ENCODE data around the gene HDGF.

Gene HDGF

GRCh38 chr1:156712626-156713025, 38.8 kb downstream of the HDGF start:
- intact Hi-C loops (cut with DNase I; ENCODE audit: low total_unique reads), result no loop called here
- H3K4me3 ChIP-seq, result no peak overlapping the region

GRCh38 chr1:156711011-156711817, 40.3 kb downstream of the HDGF start:
- Histone ChIP-seq H3K27ac (no peak overlapping the region), H3K36me3 (peaks cover 0 to 5% (median 0%) of the 10 kb centered on the region in 3 donors), H3K9me3 (no peaks in the 10 kb centered on the region), H3K27me3 (no peaks in the 10 kb centered on the region), H3K4me3 (no peak overlapping the region), H3K4me1 (peaks cover 0 to 57% (median 22%) of the 10 kb centered on the region in 4 donors)
- no peak for TF ChIP-seq CTCF (IDR thresholded peaks at IDR 0.05)
- intact Hi-C loops (cut with DNase I; ENCODE audit: low total_unique reads), result no loop called here
- DNase-seq, result no peak

More at GRCh38 chr1:156712626-156713025, 38.8 kb downstream of the HDGF start:
- H3K27me3 ChIP-seq, result no peaks in the 10 kb centered on the region
- H3K4me1 ChIP-seq, result peaks cover 0 to 43% (median 13%) of the 10 kb centered on the region in 4 donors
- peaks cover 0 to 10% (median 0%) of the 10 kb centered on the region in 3 donors for H3K36me3 ChIP-seq
- no peak for DNase-seq
- TF ChIP-seq CTCF (IDR thresholded peaks at IDR 0.05), result no peak
- H3K27ac ChIP-seq, result no peak overlapping the region
- no peaks in the 10 kb centered on the region for H3K9me3 ChIP-seq

- DNase-seq, result peak; percentile 79 to 92
- no peaks in the 10 kb centered on the region for H3K27me3 ChIP-seq
- intact Hi-C loops (cut with DNase I; ENCODE audit: low total_unique reads), result no loop called here
- no peaks in the 10 kb centered on the region for H3K9me3 ChIP-seq
- no peaks in the 10 kb centered on the region for H3K36me3 ChIP-seq
- H3K27ac ChIP-seq, result peak overlapping the region in 1 of 2 donors; percentile 52
- no peak overlapping the region for H3K4me3 ChIP-seq
- no peak for TF ChIP-seq CTCF (IDR thresholded peaks at IDR 0.05)
- H3K4me1 ChIP-seq, result peaks cover under 1 to 70% (median 35%) of the 10 kb centered on the region in 4 donors
Measured at GRCh38 chr1:156709757-156710489, 41.6 kb downstream of the HDGF start.

- Histone ChIP-seq H3K27ac (peak overlapping the region; percentile 9 to 52), H3K36me3 (no peaks in the 10 kb centered on the region), H3K9me3 (no peaks in the 10 kb centered on the region), H3K27me3 (peaks cover 0 to 4% of the 10 kb centered on the region in 2 donors), H3K4me1 (peaks cover 5 to 78% (median 42%) of the 10 kb centered on the region in 4 donors), H3K4me3 (no peak overlapping the region)
- no peak for TF ChIP-seq CTCF (IDR thresholded peaks at IDR 0.05)
- intact Hi-C loops (cut with DNase I; ENCODE audit: low total_unique reads), result no loop called here
- DNase-seq, result no peak
Measured at GRCh38 chr1:156709031-156709430, 42.4 kb downstream of the HDGF start.

- H3K9me3 ChIP-seq, result no peaks in the 10 kb centered on the region
Measured at GRCh38 chr1:156708218-156708661, 43.2 kb downstream of the HDGF start.

More at GRCh38 chr1:156708218-156708661, 43.2 kb downstream of the HDGF start:
- TF ChIP-seq CTCF (IDR thresholded peaks at IDR 0.05), result no peak
- Histone ChIP-seq H3K4me1 (peaks cover 5 to 78% (median 42%) of the 10 kb centered on the region in 4 donors), H3K4me3 (no peak overlapping the region), H3K36me3 (no peaks in the 10 kb centered on the region), H3K27me3 (peaks cover 0 to 12% of the 10 kb centered on the region in 2 donors), H3K27ac (peak overlapping the region in 1 of 2 donors; percentile 30)
- intact Hi-C loops (cut with DNase I; ENCODE audit: low total_unique reads), result no loop called here
- DNase-seq, result no peak
